Tibial nerve (tissue), 4 donors: ENCODE measurements around the gene ATP11A. TPM values are rescaled to one million over a fixed set of nuclear protein-coding genes. Genes with fewer than 3 reads are reported as not detected.
A peak's percentile ranks its signal among the peaks of the same experiment; 100 is the strongest.

ENCODE experiments used
- DNase-seq, 2 donors: peaks; one replicate each; pipeline ENCODE4 v3.0.0-alpha.2; 2019; ENCODE audit warnings: low spot score in 2 of 2
- H3K27ac ChIP-seq, 4 donors: fragments of 200-600 bp; sonication (generic) in 3 of 4; one replicate each; pipeline ENCODE4 v1.5.1; 2017 to 2019; ENCODE audit warnings: mild to moderate bottlenecking in 1 of 4
- H3K27me3 ChIP-seq, 2 donors: fragments of 200-600 bp; sonication (generic) in 1 of 2; one replicate each; pipeline versions ENCODE4 v1.5.1 to v1.6.0; 2017 to 2019
- H3K36me3 ChIP-seq, 3 donors: fragments of 200-600 bp; sonication (generic); one replicate each; pipeline ENCODE4 v1.5.1; 2018 to 2019
- H3K4me1 ChIP-seq, 4 donors: fragments of 200-600 bp; sonication (generic) in 3 of 4; one replicate each; pipeline ENCODE4 v1.5.1; 2017 to 2019
- H3K4me3 ChIP-seq, 4 donors: fragments of 200-600 bp; sonication (generic) in 3 of 4; one replicate each; pipeline ENCODE4 v1.5.1; 2017 to 2019; ENCODE audit warnings: mild to moderate bottlenecking in 1 of 4, moderate library complexity in 1 of 4
- H3K9me3 ChIP-seq, 4 donors: fragments of 200-600 bp; sonication (generic) in 3 of 4; one replicate each; pipeline ENCODE4 v1.5.1; 2017 to 2019
- CTCF ChIP-seq, 5 experiments: fragments of 200-600 bp in 3 of 5; fragments of 450-650 bp in 2 of 5; sonication (generic) in 3 of 5; IDR thresholded peaks; one replicate each; pipeline ENCODE4 v1.5.1; 2016 to 2019; ENCODE audit warnings: antibody characterized with exemption in 5 of 5, mild to moderate bottlenecking in 3 of 5, moderate library complexity in 2 of 5
- EP300 ChIP-seq, 2 donors: sonication (generic); formaldehyde crosslinking; IDR thresholded peaks; one replicate each; pipeline ENCODE4 v1.6.1; 2017; ENCODE audit warnings: antibody characterized with exemption in 2 of 2, mild to moderate bottlenecking in 1 of 2
- POLR2A ChIP-seq, 2 donors: fragments of 450-650 bp; IDR thresholded peaks; one replicate each; pipeline ENCODE4 v1.6.1; 2017; ENCODE audit warnings: antibody characterized with exemption in 2 of 2, mild to moderate bottlenecking in 2 of 2, moderate library complexity in 2 of 2
- WGBS, 2 donors: methylation state at CpG; one replicate each; pipeline ENCODE4 v1.1.5; 2018; 5-methylcytosine and 5-hydroxymethylcytosine counted together
- total RNA-seq, 4 donors: library from RNA; depleted of rRNA; stranded (reverse); fragments of >200 nt; gene quantifications; one replicate each; pipeline ENCODE4 v1.1.0, GENCODE V29; 2016

The ATP11A gene
- total RNA-seq, 4 donors from 2014 or later = 24.7 to 61.5 (median 35.0) TPM

GRCh38 chr13:112760931-112761330 is 71.1 kb downstream of the ATP11A start:
- H3K27me3 ChIP-seq = no peaks in the 10 kb centered on the region
- no peak for TF ChIP-seq EP300 (IDR thresholded peaks at IDR 0.05)
- TF ChIP-seq CTCF (IDR thresholded peaks at IDR 0.05) = no peak
- no peak for TF ChIP-seq POLR2A (IDR thresholded peaks at IDR 0.05)
- H3K9me3 ChIP-seq = no peaks in the 10 kb centered on the region
- H3K4me1 ChIP-seq = peaks cover 0 to 41% (median 11%) of the 10 kb centered on the region in 4 donors
- H3K27ac ChIP-seq = peak overlapping the region in 1 of 4 donors; percentile 27
- no peak for DNase-seq
- peak overlapping the region in 3 of 4 donors; percentile 13 to 38 (median 22) for H3K4me3 ChIP-seq
- WGBS, 2 donors = 64 to 76% methylated on average over 15 of the region's 15 CpGs
- H3K36me3 ChIP-seq = no peaks in the 10 kb centered on the region

GRCh38 chr13:112761701-112762689 is 72.2 kb downstream of the ATP11A start:
- 81 to 85% methylated on average over 20 to 21 of the region's 21 CpGs for WGBS, 2 donors

GRCh38 chr13:112762690-112763080 is 72.8 kb downstream of the ATP11A start:
- no peak for DNase-seq
- Histone ChIP-seq H3K36me3 (no peaks in the 10 kb centered on the region), H3K4me1 (peaks cover 0 to 24% (median 2%) of the 10 kb centered on the region in 4 donors), H3K27me3 (no peaks in the 10 kb centered on the region), H3K27ac (peak overlapping the region in 1 of 4 donors; percentile 4), H3K9me3 (no peaks in the 10 kb centered on the region), H3K4me3 (no peak overlapping the region)
- TF ChIP-seq EP300 (IDR thresholded peaks at IDR 0.05) = no peak
- no peak for TF ChIP-seq CTCF (IDR thresholded peaks at IDR 0.05)
- TF ChIP-seq POLR2A (IDR thresholded peaks at IDR 0.05) = no peak
- 89 to 90% methylated on average over 19 of the region's 19 CpGs for WGBS, 2 donors

More at GRCh38 chr13:112761701-112762689, 72.2 kb downstream of the ATP11A start:
- H3K9me3 ChIP-seq = no peaks in the 10 kb centered on the region
- no peak for TF ChIP-seq POLR2A (IDR thresholded peaks at IDR 0.05)
- peak in 1 of 5 experiments; percentile 9 for TF ChIP-seq CTCF (IDR thresholded peaks at IDR 0.05)
- H3K27ac ChIP-seq = peak overlapping the region in 1 of 4 donors; percentile 4
- H3K4me3 ChIP-seq = no peak overlapping the region
- DNase-seq = no peak
- H3K4me1 ChIP-seq = peaks cover 0 to 31% (median 4%) of the 10 kb centered on the region in 4 donors
- no peaks in the 10 kb centered on the region for H3K27me3 ChIP-seq
- H3K36me3 ChIP-seq = no peaks in the 10 kb centered on the region

GRCh38 chr13:112764028-112764427 is 74.2 kb downstream of the ATP11A start:
- TF ChIP-seq POLR2A (IDR thresholded peaks at IDR 0.05) (no peak), CTCF (IDR thresholded peaks at IDR 0.05) (no peak), EP300 (IDR thresholded peaks at IDR 0.05) (no peak)
- Histone ChIP-seq H3K4me3 (no peak overlapping the region), H3K9me3 (no peaks in the 10 kb centered on the region), H3K36me3 (no peaks in the 10 kb centered on the region), H3K27me3 (no peaks in the 10 kb centered on the region), H3K27ac (no peak overlapping the region), H3K4me1 (peaks cover 0 to 20% (median 2%) of the 10 kb centered on the region in 4 donors)
- DNase-seq = no peak
- WGBS, 2 donors = 90 to 94% methylated on average over 11 of the region's 11 CpGs
